NCI-H446 (cell line): Measurements from ENCODE around the gene MT4.
"Not testable (repeated sequence)": the region's sequence is repeated elsewhere in the genome, so short reads cannot be mapped to it uniquely, and the experiment has no call there.

ENCODE experiments used
- DNase-seq, 2 experiments: peaks; one replicate each; lab custom pipeline; 2025; lab: John Stamatoyannopoulos, UW

MT4 gene

DNA sequence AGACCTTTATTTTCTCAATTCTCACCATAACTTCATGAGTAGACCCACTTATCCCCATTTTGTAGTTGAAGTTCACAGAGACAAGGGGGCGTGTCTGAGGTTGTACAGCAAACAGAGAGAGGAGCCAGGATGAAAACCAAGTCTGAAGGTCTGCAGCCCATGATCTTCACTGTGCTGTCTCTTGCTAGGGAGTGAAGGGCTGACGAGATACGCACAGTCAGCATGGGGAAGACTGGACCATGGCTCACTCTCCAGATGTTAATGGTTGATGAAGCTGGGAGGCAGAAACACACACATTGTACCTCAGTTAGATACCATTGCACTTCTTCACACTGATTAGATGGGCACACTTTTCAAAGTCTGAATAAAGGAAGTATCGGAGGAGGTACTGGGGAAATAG, 5.8 kb upstream of the MT4 start:
- no peak for DNase-seq

GRCh38 chr16:56560447-56560846, 4.4 kb upstream of the MT4 start:
- DNase-seq: no peak

GRCh38 chr16:56561126-56561525, 3.7 kb upstream of the MT4 start:
- DNase-seq: no peak

DNA sequence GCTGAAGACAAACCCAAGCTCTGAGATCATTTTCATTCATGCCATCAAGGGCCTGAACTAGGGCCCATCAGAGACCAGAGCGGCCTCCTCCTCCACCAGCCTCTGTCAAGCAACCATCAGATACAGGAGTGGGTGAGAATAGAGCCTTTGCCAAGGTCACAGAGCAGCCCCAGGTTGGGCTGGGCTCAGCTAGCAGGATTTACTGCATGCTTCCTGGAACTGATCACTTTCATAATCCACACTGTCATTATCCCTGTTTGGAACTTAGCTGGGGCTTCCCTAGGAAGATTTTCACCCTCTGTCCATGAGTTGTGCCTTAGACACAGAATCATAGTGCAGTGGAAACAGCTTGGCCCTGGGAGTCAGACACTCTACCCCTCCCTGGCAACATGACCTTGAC, 5.1 kb downstream of the MT4 start:
- no peak for DNase-seq

DNA sequence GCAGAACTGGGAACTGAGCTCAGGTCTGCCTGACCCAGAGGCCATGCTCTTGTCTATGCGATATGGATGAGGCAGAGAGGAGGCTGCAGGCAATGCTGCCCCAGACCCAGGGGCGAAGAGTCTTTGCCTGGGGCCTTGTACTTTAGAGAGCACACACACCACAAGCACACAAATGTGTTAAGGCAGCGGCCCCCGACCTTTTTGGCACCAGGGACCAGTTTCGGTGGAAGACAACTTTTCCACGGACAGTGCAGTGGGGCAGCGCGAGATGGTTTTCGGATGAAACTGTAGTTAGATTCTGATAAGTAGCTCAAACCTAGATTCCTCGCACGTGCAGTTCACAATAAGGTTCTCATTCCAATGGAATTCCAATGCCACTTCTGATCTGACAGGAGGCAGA, 6.7 kb downstream of the MT4 start:
- no peak for DNase-seq

GRCh38 chr16:56574625-56575024, 9.8 kb downstream of the MT4 start:
- no peak for DNase-seq

DNA sequence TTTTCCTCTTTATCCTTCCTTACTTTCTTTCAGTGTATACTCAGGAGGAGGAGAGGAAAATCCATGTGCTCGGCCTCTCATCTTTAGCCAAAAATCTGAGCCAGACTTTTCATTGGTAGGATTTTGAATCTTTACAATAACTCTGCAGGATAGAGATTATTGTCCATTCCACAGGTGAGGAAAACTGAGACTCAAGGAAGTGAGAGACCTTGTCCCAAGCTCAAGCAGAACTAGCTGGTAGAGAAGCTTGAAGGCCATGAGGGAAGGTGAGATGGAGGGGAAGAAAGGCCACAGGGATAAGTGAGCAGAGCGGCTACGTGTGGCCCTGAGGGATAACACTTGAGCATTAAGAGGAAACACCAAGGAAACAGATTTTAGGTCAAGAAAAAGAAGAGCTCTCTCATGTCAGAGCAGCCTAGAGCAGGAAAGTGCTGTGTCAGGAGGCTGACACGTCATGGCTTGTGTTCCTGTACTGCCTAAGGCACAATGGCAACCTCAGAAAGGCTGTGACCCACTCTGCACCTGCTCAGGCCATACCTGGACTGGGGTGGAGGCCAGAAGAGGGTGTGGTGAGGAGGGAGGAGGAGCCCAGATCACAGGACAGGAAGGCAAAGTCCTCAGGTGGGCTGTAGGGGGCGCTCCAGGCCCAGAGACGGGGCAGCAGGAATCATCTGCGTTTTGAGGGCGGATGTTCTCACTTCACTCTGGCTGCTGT, 11.9 kb downstream of the MT4 start:
- no peak for DNase-seq

- no peak for DNase-seq
These were observed 12.4 kb downstream of the MT4 start for GRCh38 chr16:56577300-56577625.

- no peak for DNase-seq
These were observed 15.6 kb downstream of the MT4 start for GRCh38 chr16:56580391-56581048.

DNA sequence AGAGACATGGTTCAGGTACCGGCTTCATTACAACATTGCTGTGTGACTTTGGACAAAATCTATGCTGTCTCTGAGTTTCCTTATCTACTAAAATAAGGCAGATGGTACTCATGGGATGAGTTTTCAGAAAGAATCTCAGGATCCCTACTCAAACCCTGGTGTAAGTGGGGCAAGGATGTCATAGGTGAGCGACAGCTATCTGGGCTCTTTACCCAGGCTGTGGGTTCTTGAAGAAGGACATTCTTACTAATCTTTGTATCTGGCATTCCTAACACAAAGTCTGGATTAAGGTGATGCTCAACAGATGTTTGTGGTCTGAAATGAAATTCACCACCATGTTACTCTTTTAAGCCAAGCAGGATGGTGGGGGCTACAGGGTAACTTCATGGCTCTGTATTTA, 18.0 kb downstream of the MT4 start:
- DNase-seq: not testable (repeated sequence)

- no peak for DNase-seq
These were observed 18.7 kb downstream of the MT4 start for GRCh38 chr16:56583351-56584168.

DNA sequence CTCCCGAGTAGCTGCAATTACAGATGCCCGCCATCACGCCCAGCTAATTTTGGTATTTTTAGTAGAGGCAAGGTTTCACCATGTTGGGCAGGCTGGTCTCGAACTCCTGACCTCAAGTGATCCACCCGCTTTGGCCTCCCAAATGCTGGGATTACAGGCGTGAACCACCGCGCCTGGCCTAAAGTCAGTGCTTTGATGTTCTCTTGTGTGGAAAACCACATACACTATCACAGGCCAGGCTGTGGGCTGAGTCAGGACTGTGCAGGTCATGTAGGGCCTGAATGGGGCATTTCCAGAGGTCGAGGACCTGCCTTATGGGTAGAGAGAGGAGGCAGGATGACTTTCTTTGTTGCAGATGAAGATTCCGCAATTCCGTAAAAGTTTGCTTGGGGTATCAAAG, 19.4 kb downstream of the MT4 start:
- no peak for DNase-seq

DNA sequence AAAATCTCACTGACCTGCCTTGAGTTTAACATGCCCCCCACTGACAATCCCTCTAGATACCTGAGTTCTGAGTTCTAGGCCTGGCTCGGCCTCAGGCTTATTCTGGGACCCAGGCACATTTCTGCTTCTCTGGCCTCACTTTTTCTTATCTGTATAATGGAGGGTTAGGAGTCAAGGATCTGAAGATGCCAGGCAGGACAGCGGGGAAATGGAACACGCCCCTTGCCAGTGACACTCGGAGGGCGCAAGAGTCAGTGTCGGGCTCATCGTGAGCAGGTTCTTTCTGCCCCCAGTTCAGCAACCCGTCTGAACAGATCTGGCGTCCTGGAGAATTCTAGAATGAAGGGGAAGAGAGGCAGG, 23.9 kb downstream of the MT4 start:
- no peak for DNase-seq

- no peak for DNase-seq
These were observed 24.5 kb downstream of the MT4 start, which contains the start of gene MT3 for GRCh38 chr16:56589141-56590039. Gene MT3 (plus strand): TSS chr16:56589528. CDS start chr16:56589591, 63 bp downstream.

GRCh38 chr16:56591377-56592060, 26.6 kb downstream of the MT4 start:
- no peak for DNase-seq

- DNase-seq: no peak
These were observed 28.9 kb downstream of the MT4 start for GRCh38 chr16:56593573-56594291.

GRCh38 chr16:56594292-56594619, 29.4 kb downstream of the MT4 start:
- no peak for DNase-seq

GRCh38 chr16:56600398-56600999, 35.6 kb downstream of the MT4 start:
- peak in 1 of 2 experiments; percentile 27 for DNase-seq

- no peak for DNase-seq
These were observed 36.5 kb downstream of the MT4 start for GRCh38 chr16:56601325-56601724.

- no peak for DNase-seq
These were observed 38.7 kb downstream of the MT4 start for GRCh38 chr16:56603589-56603988.

GRCh38 chr16:56604966-56605365, 40.1 kb downstream of the MT4 start:
- no peak for DNase-seq
